SJCRH30 (cell line): ENCODE measurements around the gene TPBGL. TPM values are rescaled to one million over a fixed set of nuclear protein-coding genes. Genes with fewer than 3 reads are reported as not detected.
A peak's percentile ranks its signal among the peaks of the same experiment; 100 is the strongest.

Experiments
- DNase-seq, 2 experiments: peaks; one replicate each; pipeline ENCODE4 v3.0.0-alpha.2; 2015 to 2020
- H3K27ac ChIP-seq: fragments of 250-450 bp; sonication (Bioruptor Pico); 2 replicates; pipeline ENCODE4 v1.5.1; 2020; ENCODE audit warnings: mild to moderate bottlenecking, moderate library complexity
- H3K27me3 ChIP-seq: fragments of 250-450 bp; sonication (Bioruptor Pico); 2 replicates; pipeline ENCODE4 v1.5.1; 2020; ENCODE audit warnings: mild to moderate bottlenecking, moderate library complexity
- H3K36me3 ChIP-seq: fragments of 250-450 bp; sonication (Bioruptor Pico); 2 replicates; pipeline ENCODE4 v1.5.1; 2020; ENCODE audit warnings: mild to moderate bottlenecking, moderate library complexity
- H3K4me1 ChIP-seq: fragments of 250-450 bp; sonication (Bioruptor Pico); 2 replicates; pipeline ENCODE4 v1.5.1; 2020; ENCODE audit warnings: mild to moderate bottlenecking, moderate library complexity
- H3K4me3 ChIP-seq: fragments of 250-450 bp; sonication (Bioruptor Pico); 2 replicates; pipeline ENCODE4 v1.5.1; 2020; ENCODE audit warnings: mild to moderate bottlenecking, moderate library complexity
- H3K9me3 ChIP-seq: fragments of 250-450 bp; sonication (Bioruptor Pico); replicated peaks from 2 replicates; pipeline ENCODE4 v1.5.1; 2020; ENCODE audit warnings: mild to moderate bottlenecking, moderate library complexity
- total RNA-seq: library from RNA; depleted of rRNA; stranded (reverse); fragments of >200 nt; shearing (Covaris generic); gene quantifications from 2 replicates; pipeline ENCODE4 v1.2.3, GENCODE V29; 2014

TPBGL gene
- total RNA-seq, 1 experiment from 2014 or later: not detected

GRCh38 chr11:75203138-75203537, 37.4 kb upstream of the TPBGL start:
- H3K27me3 ChIP-seq: no peaks in the 10 kb centered on the region

GRCh38 chr11:75203641-75204011, 36.9 kb upstream of the TPBGL start:
- DNase-seq: no peak
- Histone ChIP-seq H3K4me1 (peaks cover 20% of the 10 kb centered on the region), H3K27ac (no peak overlapping the region), H3K27me3 (no peaks in the 10 kb centered on the region), H3K9me3 (no peaks in the 10 kb centered on the region), H3K36me3 (no peaks in the 10 kb centered on the region), H3K4me3 (no peak overlapping the region)

More at GRCh38 chr11:75203138-75203537, 37.4 kb upstream of the TPBGL start:
- no peak overlapping the region for H3K27ac ChIP-seq
- H3K4me1 ChIP-seq: peaks cover 24% of the 10 kb centered on the region
- no peak for DNase-seq
- H3K9me3 ChIP-seq: no peaks in the 10 kb centered on the region
- no peak overlapping the region for H3K4me3 ChIP-seq
- no peaks in the 10 kb centered on the region for H3K36me3 ChIP-seq

GRCh38 chr11:75204012-75204674, 36.4 kb upstream of the TPBGL start:
- DNase-seq: no peak
- no peak overlapping the region for H3K27ac ChIP-seq
- H3K4me1 ChIP-seq: peaks cover 14% of the 10 kb centered on the region
- no peaks in the 10 kb centered on the region for H3K27me3 ChIP-seq
- no peaks in the 10 kb centered on the region for H3K9me3 ChIP-seq
- H3K36me3 ChIP-seq: no peaks in the 10 kb centered on the region
- no peak overlapping the region for H3K4me3 ChIP-seq

GRCh38 chr11:75204685-75205563, 35.6 kb upstream of the TPBGL start:
- Histone ChIP-seq H3K9me3 (no peaks in the 10 kb centered on the region), H3K36me3 (no peaks in the 10 kb centered on the region), H3K27me3 (no peaks in the 10 kb centered on the region), H3K4me1 (peaks cover 7% of the 10 kb centered on the region), H3K4me3 (no peak overlapping the region), H3K27ac (no peak overlapping the region)
- peak; percentile 87 to 92 for DNase-seq

GRCh38 chr11:75205564-75206020, 35.0 kb upstream of the TPBGL start:
- no peak for DNase-seq
- H3K4me3 ChIP-seq: no peak overlapping the region
- no peak overlapping the region for H3K27ac ChIP-seq
- no peaks in the 10 kb centered on the region for H3K36me3 ChIP-seq
- no peaks in the 10 kb centered on the region for H3K9me3 ChIP-seq
- H3K4me1 ChIP-seq: no peaks in the 10 kb centered on the region; the same call in 1 of the 2 replicates
- no peaks in the 10 kb centered on the region for H3K27me3 ChIP-seq

GRCh38 chr11:75208446-75208845, 32.1 kb upstream of the TPBGL start:
- Histone ChIP-seq H3K27ac (no peak overlapping the region), H3K4me1 (no peaks in the 10 kb centered on the region), H3K9me3 (no peaks in the 10 kb centered on the region), H3K36me3 (no peaks in the 10 kb centered on the region), H3K4me3 (no peak overlapping the region), H3K27me3 (no peaks in the 10 kb centered on the region)
- DNase-seq: no peak

GRCh38 chr11:75212411-75212810, 28.2 kb upstream of the TPBGL start:
- Histone ChIP-seq H3K9me3 (no peaks in the 10 kb centered on the region), H3K4me1 (no peaks in the 10 kb centered on the region), H3K27me3 (no peaks in the 10 kb centered on the region), H3K36me3 (no peaks in the 10 kb centered on the region), H3K4me3 (no peak overlapping the region), H3K27ac (no peak overlapping the region)
- DNase-seq: no peak

- no peak overlapping the region for H3K27ac ChIP-seq
- H3K27me3 ChIP-seq: no peaks in the 10 kb centered on the region
- H3K36me3 ChIP-seq: no peaks in the 10 kb centered on the region
- DNase-seq: peak; percentile 86 to 91
- H3K4me3 ChIP-seq: no peak overlapping the region
- no peaks in the 10 kb centered on the region for H3K4me1 ChIP-seq
- H3K9me3 ChIP-seq: no peaks in the 10 kb centered on the region
Measured at GRCh38 chr11:75214411-75214821, 26.2 kb upstream of the TPBGL start.

- Histone ChIP-seq H3K36me3 (no peaks in the 10 kb centered on the region), H3K4me3 (no peak overlapping the region), H3K4me1 (no peaks in the 10 kb centered on the region), H3K27ac (no peak overlapping the region), H3K9me3 (no peaks in the 10 kb centered on the region), H3K27me3 (no peaks in the 10 kb centered on the region)
- DNase-seq: no peak
Measured at GRCh38 chr11:75214843-75215242, 25.7 kb upstream of the TPBGL start.

GRCh38 chr11:75219869-75220268, 20.7 kb upstream of the TPBGL start:
- DNase-seq: no peak

GRCh38 chr11:75223954-75224643, 16.5 kb upstream of the TPBGL start:
- H3K9me3 ChIP-seq: no peaks in the 10 kb centered on the region
- peaks cover 3% of the 10 kb centered on the region; the same call in 1 of the 2 replicates for H3K27me3 ChIP-seq
- H3K4me1 ChIP-seq: no peaks in the 10 kb centered on the region
- DNase-seq: no peak
- H3K4me3 ChIP-seq: no peak overlapping the region
- no peaks in the 10 kb centered on the region for H3K36me3 ChIP-seq
- H3K27ac ChIP-seq: no peak overlapping the region

More at GRCh38 chr11:75219869-75220268, 20.7 kb upstream of the TPBGL start:
- no peaks in the 10 kb centered on the region for H3K27me3 ChIP-seq
- no peaks in the 10 kb centered on the region for H3K4me1 ChIP-seq
- no peak overlapping the region for H3K4me3 ChIP-seq
- H3K27ac ChIP-seq: no peak overlapping the region
- H3K36me3 ChIP-seq: no peaks in the 10 kb centered on the region
- no peaks in the 10 kb centered on the region for H3K9me3 ChIP-seq

GRCh38 chr11:75225794-75226193, 14.8 kb upstream of the TPBGL start:
- no peak overlapping the region for H3K4me3 ChIP-seq
- no peaks in the 10 kb centered on the region for H3K36me3 ChIP-seq
- H3K9me3 ChIP-seq: no peaks in the 10 kb centered on the region
- DNase-seq: no peak
- H3K4me1 ChIP-seq: no peaks in the 10 kb centered on the region
- no peak overlapping the region for H3K27ac ChIP-seq
- H3K27me3 ChIP-seq: peaks cover 3% of the 10 kb centered on the region; the same call in 1 of the 2 replicates

GRCh38 chr11:75229466-75229865, 11.1 kb upstream of the TPBGL start:
- H3K4me1 ChIP-seq: no peaks in the 10 kb centered on the region
- peaks cover 3% of the 10 kb centered on the region; the same call in 1 of the 2 replicates for H3K27me3 ChIP-seq
- H3K4me3 ChIP-seq: no peak overlapping the region
- no peak overlapping the region for H3K27ac ChIP-seq
- DNase-seq: no peak
- no peaks in the 10 kb centered on the region for H3K9me3 ChIP-seq
- no peaks in the 10 kb centered on the region for H3K36me3 ChIP-seq

GRCh38 chr11:75230621-75231020, 10.0 kb upstream of the TPBGL start:
- Histone ChIP-seq H3K36me3 (no peaks in the 10 kb centered on the region), H3K4me3 (no peak overlapping the region), H3K4me1 (no peaks in the 10 kb centered on the region), H3K9me3 (no peaks in the 10 kb centered on the region), H3K27ac (no peak overlapping the region), H3K27me3 (peaks cover 3% of the 10 kb centered on the region; the same call in 1 of the 2 replicates)
- no peak for DNase-seq

- no peak overlapping the region for H3K27ac ChIP-seq
- peak; percentile 74 to 82 for DNase-seq
Measured at GRCh38 chr11:75233754-75234172, 6.8 kb upstream of the TPBGL start.

More at GRCh38 chr11:75233754-75234172, 6.8 kb upstream of the TPBGL start:
- Histone ChIP-seq H3K4me3 (no peak overlapping the region), H3K36me3 (no peaks in the 10 kb centered on the region), H3K9me3 (no peaks in the 10 kb centered on the region), H3K4me1 (no peaks in the 10 kb centered on the region), H3K27me3 (no peaks in the 10 kb centered on the region)
